ENCODE measurements around the gene ELL2.
A peak's percentile ranks its signal among the peaks of the same experiment; 100 is the strongest.
"Not testable (repeated sequence)": the region's sequence is repeated elsewhere in the genome, so short reads cannot be mapped to it uniquely, and the experiment has no call there.

ELL2 gene

GRCh38 chr5:95876782-95877181 lies 84.9 kb downstream of the ELL2 start:
- no peak for DNase-seq

- DNase-seq, result no peak
Measured at GRCh38 chr5:95874246-95874645, 87.4 kb downstream of the ELL2 start.

- no peak for DNase-seq
Measured at GRCh38 chr5:95873351-95873750, 88.3 kb downstream of the ELL2 start.

GRCh38 chr5:95872346-95873268 lies 89.0 kb downstream of the ELL2 start:
- no peak for DNase-seq

GRCh38 chr5:95871146-95871806 lies 90.4 kb downstream of the ELL2 start:
- DNase-seq, result no peak

- DNase-seq, result no peak
Measured at GRCh38 chr5:95870105-95870672, 91.5 kb downstream of the ELL2 start.

GRCh38 chr5:95869173-95869855 lies 92.3 kb downstream of the ELL2 start:
- not testable (repeated sequence) for DNase-seq

GRCh38 chr5:95868136-95868535 lies 93.5 kb downstream of the ELL2 start:
- no peak for DNase-seq

GRCh38 chr5:95866435-95867040 lies 95.1 kb downstream of the ELL2 start:
- no peak for DNase-seq

GRCh38 chr5:95864944-95865504 lies 96.6 kb downstream of the ELL2 start:
- no peak for DNase-seq

GRCh38 chr5:95864456-95864855 lies 97.2 kb downstream of the ELL2 start:
- no peak for DNase-seq

GRCh38 chr5:95863383-95863757 lies 98.3 kb downstream of the ELL2 start:
- no peak for DNase-seq

GRCh38 chr5:95862671-95863382 lies 98.8 kb downstream of the ELL2 start:
- DNase-seq, result no peak

GRCh38 chr5:95861864-95862561 lies 99.6 kb downstream of the ELL2 start:
- no peak for DNase-seq

- no peak for DNase-seq
Measured at GRCh38 chr5:95861221-95861863, 100.3 kb downstream of the ELL2 start.

GRCh38 chr5:95859661-95860060 lies 102.0 kb downstream of the ELL2 start:
- DNase-seq, result no peak

GRCh38 chr5:95858661-95859595 lies 102.7 kb downstream of the ELL2 start:
- peak; percentile 78 to 84 for DNase-seq

GRCh38 chr5:95858023-95858461 lies 103.6 kb downstream of the ELL2 start:
- DNase-seq, result peak in 1 of 2 experiments; percentile 39

- DNase-seq, result no peak
Measured at GRCh38 chr5:95857185-95857945, 104.3 kb downstream of the ELL2 start.
